Measurements from ENCODE around the gene PLEKHM2.

Gene PLEKHM2

DNA sequence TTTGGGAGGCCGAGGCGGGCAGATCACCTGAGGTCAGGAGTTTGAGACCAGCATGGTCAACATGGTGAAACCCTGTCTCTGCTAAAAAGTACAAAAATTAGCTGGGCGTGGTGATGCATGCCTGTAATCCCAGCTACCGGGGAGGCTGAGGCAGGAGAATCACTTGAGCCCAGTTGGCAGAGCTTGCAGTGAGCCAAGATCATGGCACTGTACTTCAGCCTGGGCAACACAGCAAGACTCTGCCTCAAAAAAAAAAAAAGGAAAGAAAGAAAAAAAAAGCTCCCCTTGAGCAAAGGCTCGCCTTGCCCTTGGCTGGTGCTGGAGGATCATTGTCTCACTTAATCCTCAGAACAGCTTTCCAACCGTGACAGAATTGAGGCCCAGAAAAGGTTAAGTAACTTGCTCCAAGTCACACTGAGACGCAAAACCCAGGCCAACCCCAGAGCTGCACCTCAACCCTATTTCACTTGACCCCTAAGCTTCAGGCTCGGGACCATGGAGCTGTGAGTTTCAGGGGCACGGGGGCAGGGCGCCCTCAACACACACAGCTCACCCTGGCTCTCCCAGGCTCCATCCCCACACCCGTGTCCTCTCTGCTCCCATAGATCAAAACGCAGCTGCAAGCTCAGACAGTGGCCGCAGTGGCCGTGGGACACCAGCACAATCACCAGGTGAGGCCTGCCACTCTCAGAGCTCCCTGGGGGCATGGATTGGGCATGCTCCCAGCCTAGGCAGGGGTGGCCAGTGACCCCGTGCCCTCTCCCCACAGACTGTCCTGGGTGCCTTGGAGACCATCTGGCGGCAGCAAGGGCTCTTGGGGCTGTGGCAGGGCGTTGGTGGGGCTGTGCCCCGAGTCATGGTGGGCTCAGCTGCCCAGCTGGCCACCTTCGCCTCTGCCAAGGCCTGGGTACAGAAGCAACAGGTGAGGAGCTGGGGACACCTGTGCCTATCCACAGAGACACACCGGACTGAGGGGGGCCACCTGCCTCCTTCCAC is 53.5 kb downstream of the PLEKHM2 start:
- DNase-seq (ENCODE audit: low read depth in 2 of 3, low spot score in 1 of 3): no peak

DNA sequence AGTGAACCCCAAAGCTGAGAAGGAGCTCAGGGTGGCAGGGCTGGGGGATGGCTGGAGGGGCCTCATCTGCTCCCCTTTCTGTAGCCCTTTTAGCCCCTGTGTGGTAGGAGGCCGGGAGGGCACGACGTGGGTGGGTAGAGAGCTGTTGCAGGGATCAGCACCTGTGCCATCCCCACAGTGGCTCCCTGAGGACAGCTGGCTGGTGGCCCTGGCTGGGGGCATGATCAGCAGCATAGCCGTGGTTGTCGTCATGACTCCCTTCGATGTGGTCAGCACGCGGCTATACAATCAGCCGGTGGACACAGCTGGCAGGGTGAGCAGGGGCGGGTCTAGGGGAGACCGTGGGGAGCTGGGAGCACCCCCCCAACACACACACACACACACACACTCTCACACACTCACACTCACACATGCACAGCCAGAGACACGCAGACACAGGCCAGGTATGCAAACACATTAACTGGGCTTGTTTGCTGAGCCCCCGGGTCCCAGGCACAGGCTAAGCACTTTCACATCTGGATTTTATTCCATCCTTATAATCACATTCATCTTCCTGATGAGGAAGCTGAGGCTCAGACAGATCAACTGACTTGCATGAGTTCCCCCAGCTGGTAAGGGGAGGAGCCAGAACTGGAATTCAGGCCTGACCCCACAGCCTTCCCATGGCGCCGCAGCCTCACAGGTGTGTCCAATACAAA is 54.4 kb downstream of the PLEKHM2 start:
- DNase-seq (ENCODE audit: low read depth in 2 of 3, low spot score in 1 of 3): no peak

DNA sequence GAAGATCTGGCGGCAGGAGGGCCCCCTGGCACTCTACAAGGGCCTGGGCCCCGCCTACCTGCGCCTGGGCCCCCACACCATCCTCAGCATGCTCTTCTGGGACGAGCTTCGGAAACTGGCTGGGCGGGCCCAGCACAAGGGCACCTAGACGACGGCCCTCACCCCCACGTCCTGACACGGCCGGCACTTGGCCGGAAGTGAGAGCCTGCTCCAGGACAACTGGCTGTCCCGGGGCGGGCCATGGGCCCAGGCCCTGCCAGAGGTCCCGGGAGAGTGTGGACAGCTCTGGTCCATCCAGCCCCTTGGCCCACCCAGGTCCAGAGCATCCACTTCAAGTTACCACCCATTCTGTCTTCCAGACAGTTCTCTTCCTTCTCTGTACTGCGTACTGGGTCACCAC is 55.1 kb downstream of the PLEKHM2 start:
- no peak for DNase-seq (ENCODE audit: low read depth in 2 of 3, low spot score in 1 of 3)

DNA sequence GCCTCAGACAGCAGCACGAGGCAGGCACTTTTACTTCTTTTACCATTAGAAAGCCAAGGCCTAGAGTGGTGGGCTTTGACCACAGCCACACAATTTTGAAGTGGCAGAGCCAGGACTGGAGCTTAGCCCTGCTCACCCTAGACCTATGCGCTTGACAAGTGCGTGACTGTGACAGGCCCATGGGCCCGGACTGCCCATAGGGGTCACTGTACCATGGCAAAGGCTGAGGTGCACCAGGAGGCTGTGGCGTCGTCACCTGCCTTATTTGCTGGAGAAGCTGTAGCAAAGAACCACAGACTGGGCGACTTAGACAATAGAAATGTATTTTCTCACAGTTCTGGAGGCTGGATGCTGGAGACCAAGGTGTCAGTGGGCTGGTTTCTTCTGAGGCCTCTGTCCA is 55.6 kb downstream of the PLEKHM2 start:
- DNase-seq (ENCODE audit: low read depth in 2 of 3, low spot score in 1 of 3): no peak

DNA sequence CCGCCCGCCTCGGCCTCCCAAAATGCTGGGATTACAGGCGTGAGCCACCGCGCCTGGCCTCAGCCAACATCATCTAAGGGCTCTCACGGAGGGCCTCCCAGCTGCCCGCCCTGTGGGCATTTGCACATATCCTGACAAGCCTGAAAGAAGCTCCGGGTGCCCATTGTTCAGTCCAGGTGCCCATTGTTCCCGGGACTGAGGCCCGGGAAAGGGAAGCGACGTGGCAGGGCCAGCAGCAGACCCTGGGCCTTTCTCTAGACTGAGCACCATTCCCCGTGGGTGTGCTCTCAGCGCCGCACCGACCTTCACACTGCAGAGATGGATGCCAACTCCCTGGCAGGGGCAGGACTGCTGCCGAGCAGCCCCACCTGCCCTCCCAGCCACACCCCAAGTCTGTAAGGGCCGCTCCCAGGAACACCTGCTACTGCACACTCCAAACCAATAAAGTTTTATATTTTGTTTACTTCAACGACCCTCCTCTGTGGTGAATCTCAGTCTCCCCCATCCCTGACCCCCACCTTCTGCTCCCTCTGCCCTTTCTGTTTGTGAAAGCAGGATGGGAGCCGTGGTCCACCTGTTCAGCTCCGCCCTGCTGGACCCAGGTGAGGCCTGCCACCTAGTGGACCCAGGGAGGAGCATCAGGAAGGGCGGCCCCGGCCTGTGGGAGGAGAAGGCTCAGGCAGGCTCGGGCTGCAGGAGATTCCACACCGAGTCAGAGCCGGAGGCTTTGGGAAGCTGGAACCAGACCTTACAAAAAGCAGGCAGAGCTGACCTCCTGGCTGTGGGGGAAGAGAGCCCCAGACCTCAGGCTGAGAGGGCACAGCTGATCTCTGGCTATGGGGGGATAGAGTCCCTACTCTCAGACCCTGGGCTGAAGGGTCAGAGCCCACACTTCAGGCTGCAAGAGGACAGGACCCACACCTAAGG is 57.1 kb downstream of the PLEKHM2 start:
- DNase-seq (ENCODE audit: low read depth in 2 of 3, low spot score in 1 of 3): peak; percentile 52 to 70 (median 63)

DNA sequence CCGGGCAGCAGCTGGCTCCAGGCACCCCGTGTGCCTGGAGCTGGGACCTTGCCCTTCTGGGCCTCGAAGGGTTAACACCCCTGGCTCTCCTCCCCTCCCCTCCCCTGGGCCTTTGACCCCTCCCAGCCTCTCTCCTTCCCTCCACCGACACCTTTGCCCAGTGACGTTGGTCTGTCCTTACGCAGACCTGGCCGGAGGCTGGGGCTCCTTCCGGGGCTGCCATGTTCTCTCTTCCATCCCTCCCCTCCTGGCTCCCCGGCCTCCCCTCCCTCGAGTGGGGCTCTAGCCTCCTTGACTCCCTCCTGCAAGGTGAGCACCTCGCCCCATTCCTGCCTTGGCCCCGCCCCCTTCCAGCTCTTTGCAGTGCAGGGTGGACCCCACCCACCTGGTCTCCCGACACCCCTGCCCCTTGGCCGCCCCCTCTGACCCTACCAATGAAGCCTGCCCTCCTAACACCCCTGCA is 58.2 kb downstream of the PLEKHM2 start, which contains the start of gene TMEM82:
TMEM82 (plus strand) TSS at position 161 of the 463 bp plus-strand sequence; CDS start at position 222, 61 bp downstream.
- DNase-seq (ENCODE audit: low read depth in 2 of 3, low spot score in 1 of 3): no peak

DNA sequence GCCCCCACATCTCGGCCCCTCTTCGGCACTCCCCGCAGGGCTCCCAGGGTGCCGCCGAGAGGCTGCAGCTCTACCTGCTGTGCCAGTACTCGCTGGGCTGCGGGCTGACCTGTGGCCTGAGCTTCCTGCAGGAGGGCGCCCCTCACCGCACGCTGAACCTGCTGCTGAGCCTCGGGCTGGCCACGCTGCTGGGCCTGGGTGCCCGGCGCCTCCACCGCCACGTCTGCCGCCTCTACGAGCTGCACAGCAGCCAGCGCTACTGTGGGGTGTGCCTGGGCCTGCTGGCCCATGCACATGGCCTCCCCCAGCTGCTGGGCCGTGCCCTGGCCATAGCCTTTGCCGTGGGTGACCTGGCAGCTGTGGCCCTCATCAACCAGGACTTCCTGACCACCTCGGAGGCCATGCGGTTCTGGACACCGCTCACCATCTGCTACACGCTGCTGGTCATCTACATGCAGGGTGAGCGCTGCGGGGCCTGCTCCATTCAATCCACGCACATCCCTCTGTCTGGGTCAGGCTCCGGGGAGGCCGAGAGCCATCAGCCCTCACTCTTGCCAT is 60.1 kb downstream of the PLEKHM2 start:
- no peak for DNase-seq (ENCODE audit: low read depth in 2 of 3, low spot score in 1 of 3)

DNA sequence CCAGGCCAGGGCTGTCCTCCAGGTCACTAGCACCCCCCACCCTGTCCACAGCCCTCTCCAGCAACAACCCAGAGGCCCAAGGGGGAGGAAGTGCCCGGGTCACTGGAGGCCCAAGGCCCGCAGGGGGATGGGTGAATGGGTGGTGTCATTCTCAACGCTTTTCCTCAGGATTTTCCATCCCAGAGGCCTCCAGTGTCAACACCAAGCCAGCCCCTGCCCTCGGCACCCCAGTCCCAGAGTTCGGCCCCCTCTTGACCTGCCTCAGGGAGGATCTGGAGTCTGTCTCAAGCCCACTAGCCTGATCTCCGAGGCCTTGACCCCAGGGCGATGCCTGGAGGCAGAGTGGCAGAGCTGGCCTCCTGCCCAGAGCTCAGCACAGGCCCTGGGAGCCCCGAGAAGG is 63.3 kb downstream of the PLEKHM2 start:
- no peak for DNase-seq (ENCODE audit: low read depth in 2 of 3, low spot score in 1 of 3)

DNA sequence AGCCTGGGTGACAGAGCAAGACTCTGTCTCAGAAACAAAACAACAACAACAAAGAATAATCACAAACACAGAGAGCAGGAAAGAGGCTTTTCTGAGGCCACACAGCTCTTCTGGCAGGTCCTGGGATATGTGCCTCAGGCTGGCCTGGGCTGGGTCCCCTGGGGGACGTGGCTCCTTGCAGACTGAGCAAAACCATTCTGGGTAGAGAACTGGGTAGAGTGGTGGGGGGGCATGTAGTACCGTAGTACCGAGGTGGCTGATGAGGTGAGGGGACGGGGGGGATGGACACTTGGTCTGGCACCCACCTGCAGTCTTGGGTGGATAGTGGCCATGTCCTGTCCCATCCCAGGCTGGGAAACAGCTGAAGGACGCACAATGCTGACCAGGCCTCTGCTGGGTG is 64.1 kb downstream of the PLEKHM2 start:
- no peak for DNase-seq (ENCODE audit: low read depth in 2 of 3, low spot score in 1 of 3)

DNA sequence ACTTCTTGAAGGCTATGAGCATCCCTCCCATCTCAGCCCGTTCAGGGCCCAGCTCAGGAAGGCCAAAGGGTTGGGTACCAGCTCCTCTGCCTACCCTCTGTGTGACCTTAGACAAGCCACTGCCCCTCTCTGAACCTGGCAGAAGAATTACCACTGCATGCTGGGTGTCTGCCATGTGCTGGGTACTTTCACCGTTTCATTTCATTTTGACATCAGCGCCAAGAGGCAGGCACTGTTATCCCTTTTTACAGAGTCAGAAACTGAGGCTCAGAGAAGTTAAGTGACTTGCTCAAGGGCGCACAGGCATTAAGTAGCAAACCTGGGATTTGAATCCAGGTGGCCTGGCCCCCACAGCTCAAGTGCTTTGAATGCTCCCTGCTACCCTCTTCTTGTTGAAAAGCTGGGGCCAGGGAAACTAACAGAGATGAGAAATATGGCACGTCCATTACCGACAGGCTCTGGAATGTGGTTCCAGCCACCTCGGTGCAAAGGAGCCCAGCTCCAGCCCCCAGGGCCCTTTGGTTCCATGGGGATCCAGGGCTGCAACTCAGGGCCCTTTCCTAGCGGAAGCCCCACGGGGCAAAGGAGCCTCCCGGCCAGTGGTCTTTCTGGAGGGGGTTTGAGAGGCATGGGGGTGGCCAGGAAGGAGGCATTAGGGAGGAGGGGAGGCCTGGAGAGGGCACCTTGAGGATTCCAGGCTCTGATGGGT is 64.7 kb downstream of the PLEKHM2 start:
- DNase-seq (ENCODE audit: low read depth in 2 of 3, low spot score in 1 of 3): no peak

DNA sequence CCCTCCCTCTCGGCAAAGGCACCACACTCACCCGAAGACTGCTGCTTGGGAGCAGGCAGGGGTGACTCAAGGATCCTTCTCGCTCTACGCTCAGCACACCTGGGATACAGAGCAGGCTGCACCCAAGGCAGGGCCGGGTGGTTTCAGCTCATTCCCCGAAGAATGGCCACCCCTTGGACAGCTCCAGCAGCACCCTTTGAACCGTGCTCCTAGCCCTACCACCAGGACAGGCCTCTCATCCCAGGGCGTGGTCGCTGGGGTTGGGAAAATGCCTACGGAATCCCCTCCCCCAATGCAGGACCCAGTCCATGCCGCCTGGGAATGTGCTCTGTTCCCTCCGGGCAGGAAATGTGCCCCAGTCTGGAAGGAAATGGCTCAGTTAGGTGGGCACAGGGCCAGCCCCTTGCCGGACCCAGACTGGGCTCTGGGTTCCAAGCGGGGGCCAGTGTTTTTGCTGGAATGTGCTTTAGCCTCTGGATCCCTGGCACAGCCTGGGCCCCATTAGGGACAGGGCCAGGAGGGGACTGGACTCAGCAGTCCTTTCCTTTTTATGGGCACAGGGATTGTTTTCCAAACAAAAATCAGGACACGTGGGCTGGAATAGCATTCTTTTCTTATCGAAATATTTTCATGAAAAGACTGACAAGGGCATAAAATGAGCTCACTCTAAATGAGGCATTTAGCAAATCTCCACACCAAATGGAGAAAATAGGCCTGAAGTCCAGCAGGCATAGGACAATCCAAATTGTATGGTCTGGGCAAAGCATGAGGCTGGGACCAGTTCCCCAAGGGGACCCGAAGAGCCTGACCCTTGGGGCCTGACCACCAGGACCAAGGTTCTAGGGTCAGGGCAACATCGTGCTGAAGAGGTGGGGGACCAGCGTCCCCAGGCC is 65.5 kb downstream of the PLEKHM2 start:
- no peak for DNase-seq (ENCODE audit: low read depth in 2 of 3, low spot score in 1 of 3)

DNA sequence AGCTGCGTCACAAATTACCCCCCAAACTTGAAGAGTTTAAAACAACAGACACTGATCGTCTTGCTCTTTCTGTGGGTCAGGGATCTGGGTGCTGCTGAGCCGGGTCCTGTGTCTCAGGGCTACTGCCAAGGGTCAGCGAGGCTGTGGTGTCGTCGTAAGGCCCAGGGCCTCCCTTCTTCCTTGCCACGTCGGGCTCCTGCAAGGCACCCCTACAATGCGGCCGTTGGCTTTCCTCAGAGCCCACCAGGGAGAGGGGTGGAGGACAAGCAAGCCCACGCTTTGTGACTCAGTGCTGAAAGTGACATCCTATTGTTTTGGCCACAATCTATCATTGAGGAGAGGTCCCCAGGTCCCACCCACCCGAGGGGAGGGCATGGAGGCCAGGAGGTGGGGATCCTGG is 66.8 kb downstream of the PLEKHM2 start:
- no peak for DNase-seq (ENCODE audit: low read depth in 2 of 3, low spot score in 1 of 3)

DNA sequence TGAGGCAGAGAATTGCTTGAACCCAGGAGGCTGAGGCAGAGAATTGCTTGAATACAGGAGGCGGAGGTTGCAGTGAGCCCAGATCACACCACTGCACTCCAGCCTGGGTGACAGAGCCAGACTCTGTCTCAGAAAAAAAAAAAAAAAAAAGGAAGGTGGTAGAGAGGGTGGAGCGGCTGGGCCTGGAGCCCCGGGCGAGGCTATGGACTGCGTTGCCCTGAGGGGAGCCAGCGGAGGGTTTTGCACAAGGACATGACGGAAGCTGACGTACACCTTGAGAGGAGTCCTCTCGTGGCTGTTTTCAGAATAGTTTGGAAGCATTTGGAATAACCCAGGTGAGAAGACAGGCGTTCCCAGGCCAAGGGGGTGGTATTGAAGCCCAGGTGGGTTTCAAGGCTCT is 67.6 kb downstream of the PLEKHM2 start:
- no peak for DNase-seq (ENCODE audit: low read depth in 2 of 3, low spot score in 1 of 3)

DNA sequence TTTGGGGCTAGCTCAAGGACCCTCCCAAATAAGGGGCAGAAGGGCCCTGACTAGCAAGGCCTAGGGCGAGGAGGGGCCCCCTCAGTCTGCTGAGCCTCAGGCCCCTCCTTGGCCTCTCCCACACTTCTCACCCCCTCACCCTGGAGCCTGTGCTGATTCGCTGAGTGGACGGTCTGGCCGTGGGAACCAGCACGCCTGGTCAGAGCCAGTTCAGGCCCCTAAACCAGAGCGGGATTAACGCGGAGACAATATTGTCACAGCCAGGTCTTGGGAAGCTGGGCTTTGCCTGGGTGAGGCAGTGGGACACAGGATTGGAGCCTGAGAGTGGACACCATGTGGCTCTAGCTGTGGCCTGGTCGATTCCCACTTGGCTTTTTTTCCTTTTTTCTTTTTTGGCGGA is 69.7 kb downstream of the PLEKHM2 start:
- DNase-seq (ENCODE audit: low read depth in 2 of 3, low spot score in 1 of 3): no peak

DNA sequence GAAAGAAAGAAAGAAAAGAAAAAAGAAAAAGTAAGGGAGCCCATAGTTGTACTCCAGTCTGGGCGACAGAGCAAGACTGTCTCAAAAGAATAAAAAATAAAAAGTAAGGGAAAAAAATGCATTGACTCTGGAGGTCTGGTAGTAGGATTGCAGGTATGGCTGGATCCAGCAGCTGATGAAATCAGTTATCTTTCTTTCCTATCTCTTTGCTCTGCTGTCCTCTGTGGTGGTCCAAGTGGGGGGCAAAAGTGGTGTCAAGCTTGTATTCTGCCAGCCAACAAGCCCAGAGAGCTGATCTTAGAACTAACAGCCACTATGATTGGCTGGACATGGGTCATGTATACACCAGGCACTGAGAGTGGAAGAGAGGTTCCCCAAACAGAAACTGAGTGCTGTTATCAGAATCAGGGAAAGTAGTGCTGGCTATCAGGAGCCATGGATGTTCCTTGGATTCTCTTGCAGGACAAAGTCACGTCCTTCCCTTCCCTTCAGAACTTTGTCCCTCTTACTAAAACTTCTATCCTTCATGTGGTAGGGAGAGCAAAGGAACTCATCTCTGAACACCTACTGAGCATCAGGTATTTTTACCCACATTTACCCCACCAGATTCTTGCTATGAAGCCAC is 71.0 kb downstream of the PLEKHM2 start:
- no peak for DNase-seq (ENCODE audit: low read depth in 2 of 3, low spot score in 1 of 3)

DNA sequence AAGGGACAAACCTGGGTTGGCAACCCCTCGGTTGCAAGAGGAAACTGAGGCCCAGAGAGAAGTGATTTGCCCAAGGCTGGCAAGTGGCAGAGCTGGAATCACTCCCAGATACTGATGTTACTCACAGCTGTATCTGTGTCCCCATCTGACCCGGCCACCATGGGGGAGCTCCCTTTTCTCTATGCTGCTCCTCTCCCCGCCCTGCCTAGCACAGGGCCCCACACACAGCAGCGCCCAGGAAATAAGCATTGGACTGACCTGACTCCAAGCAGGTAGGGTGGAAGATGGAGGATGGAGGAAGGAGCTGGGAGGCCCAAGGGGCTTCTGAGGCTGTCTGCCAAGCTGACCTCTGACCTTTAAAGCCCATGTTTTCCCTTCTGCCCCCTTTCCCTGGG is 71.5 kb downstream of the PLEKHM2 start:
- DNase-seq (ENCODE audit: low read depth in 2 of 3, low spot score in 1 of 3): no peak

DNA sequence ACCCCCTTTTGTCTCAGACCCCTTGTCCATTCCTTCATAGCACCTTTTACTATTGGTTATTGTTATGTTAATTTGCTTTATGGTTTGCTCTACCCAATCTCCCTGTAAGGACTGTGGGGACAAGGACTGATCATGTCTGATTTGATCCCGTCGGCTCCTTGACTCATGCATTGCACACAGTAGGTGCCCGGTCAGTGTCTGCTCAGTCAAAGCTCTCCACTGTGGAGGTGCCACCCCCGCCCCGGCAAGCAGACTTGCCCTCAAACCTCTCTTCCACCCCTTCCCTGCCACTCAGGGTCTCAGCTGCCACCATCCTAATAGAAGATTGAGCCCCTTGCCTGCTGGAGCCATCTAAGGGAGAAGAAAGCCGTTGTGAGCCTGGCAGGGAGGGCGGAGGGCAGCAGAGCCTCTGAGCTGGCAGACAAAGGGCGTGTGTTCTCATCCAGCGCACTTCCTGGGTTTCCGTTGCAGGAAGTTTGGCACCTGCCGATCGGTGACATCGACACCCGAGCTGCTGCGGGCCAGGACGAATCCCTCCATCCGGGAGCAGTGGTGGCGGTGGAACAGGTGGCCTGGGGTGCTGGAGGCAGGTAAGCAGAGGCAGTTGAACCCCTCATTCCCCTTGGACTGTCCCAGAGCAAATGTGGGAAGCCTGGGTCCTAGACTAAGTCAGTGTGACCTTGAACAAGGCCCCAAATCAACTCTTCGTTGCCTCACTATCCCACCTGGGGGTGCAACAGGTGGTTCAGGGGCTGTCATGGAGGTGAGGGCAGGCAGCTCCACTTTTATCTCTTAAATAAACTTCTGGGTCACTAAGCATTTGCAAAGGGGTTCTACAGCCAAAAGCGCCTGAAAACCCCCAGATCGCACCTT is 72.3 kb downstream of the PLEKHM2 start:
- DNase-seq (ENCODE audit: low read depth in 2 of 3, low spot score in 1 of 3): no peak
